GM11168 (cell line): ENCODE results near the gene IVNS1ABP.
"Not testable (repeated sequence)": the region's sequence is repeated elsewhere in the genome, so short reads cannot be mapped to it uniquely, and the experiment has no call there.

Source experiments
- in situ Hi-C: fragments of 300-500 bp; cut with MboI; formaldehyde crosslinking; loops from one replicate; pipeline ENCODE4 v1.12.0; 2022; ENCODE audit warnings: low sequenced_read_pairs; ENCODE audit not compliant: unreplicated experiment

Gene IVNS1ABP

DNA sequence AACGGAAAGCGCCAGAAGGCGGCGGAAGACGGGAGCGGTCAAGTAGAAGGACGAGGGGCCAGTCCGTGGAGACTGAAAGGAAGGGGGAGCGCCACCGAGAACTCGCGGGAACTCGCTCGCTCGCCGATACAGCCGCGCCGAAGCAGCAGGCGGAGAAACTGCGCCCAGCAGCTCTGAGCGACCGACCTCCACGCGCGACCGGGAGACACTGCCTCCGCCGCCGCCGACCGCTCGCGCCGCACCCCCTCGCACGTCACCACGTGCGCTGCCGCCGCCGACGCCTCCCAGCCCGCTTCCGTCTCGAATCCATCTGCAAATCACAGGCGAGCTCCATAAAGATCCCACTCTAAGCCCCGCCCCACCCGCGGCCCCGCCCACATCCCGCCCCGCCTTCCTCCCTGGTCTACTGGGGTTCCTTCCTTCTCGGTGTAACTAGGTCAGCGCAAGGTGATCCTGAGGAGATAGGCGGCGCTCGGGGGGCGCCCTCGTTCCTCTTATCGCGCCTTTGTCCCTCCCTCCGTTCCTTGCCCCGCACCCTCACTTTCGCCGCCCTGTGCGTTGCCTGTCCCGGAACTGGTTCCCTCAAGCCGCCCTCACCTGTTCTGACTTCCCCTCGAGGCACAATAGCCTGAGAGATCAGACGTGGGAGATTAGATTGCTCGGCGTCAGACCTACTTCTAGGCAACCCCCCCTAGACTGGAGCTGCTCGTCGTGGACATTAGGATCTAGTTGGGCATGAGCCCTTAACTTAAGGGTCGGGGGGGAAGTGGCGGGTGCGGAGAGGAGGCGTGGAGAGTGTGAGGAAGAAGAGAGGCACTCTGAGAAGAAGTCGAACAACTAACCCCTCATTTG is at the start of gene IVNS1ABP:
Gene IVNS1ABP (minus strand): TSS at position 210 of the 852 bp plus-strand sequence. CDS start 7,750 bp downstream, outside the sequence.
- in situ Hi-C loops = loop anchor here (10.0 to 25.0 kb wide), 2 partner anchors 248 to 345 kb away; no protein-coding TSS in a partner anchor

DNA sequence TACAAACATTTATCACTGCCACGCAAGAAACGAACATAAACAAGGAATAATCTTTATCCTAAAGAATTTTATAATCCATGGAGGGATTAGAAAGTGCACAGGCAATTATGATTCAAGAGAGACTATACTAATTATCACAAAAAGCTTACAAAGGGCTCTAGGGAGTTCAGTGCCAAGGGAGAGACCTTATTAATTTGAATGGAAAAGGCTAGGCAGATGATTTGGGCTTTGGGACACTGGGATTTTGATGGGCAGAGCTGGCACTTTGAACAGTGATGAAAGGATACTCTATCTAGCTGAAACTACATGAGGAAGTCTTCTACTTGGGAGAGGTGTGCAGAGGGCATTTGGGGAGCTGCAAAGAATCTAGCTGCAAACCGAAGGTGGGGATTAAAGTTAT is 48.9 kb upstream of the IVNS1ABP start:
- in situ Hi-C loops = no loop called here

DNA sequence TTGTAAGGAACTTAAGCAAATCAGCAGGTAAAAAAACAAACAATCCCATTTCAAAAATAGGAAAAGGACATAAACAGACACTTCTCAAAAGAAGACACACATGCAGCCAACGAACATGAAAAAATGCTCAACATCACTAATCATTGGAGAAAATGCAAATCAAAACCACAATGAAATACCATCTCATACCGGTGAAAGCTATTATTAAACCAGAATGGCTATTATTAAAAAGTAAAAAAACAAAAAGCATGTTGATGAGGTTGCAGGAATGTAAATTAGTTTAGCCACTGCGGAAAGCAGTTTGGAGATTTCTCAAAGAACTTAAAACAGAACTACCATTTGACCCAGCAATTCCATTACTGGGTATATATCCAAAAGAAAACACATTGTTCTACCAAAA is 47.5 kb upstream of the IVNS1ABP start:
- in situ Hi-C loops = not testable (repeated sequence)

DNA sequence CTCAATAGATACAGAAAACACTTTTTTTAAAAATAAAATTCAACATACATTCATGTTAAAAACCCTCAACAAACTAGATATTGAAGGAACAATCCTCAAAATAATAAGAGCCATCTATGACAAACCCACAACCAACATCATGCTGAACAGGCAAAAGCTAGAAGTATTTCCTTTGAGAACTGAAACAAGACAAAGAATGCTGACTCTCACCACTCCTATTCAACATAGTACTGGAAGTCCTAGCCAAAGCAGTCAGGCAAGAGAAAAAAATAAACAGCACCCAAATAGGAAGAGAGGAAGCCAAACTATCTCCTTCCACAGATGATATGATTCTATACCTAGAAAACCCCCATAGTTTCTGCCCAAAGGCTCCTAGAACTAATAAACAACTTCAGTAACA is 46.2 kb upstream of the IVNS1ABP start:
- in situ Hi-C loops = no loop called here

DNA sequence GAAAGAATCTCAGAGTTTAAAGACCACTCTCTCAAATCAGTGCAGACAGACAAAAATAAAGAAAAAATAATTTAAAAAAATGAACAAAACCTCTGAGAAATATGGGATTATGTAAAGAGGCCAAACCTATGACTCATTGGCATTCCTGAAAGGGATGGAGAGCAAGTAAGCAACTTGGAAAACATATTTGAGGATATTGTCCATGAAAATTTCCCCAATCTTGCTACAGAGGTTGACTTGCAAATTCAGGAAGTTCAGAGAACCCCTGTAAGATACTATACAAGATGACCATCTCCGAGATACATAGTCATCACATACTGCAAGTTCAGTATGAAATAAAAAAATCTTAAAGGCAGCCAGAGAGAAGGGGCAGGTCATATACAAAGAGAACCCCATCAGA is 43.7 kb upstream of the IVNS1ABP start:
- in situ Hi-C loops = no loop called here

DNA sequence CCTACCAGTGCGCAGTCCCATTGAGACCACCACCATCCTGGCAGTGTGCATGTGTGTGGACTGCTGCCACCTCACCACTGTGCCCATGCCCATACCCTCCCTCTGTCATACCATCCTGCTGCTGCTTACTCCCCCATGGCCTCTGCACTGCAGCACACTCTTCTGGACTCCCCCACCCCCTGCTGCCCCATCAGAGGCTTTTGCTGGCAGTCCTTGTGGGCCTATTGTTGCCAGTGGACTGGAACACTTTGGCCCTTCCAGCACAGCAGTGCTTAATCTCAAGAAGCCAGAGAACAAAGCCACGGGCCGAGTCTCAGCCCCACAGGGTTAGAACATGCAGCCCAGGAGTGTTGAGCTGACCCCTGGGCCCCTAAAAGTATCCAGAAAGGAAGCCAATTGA is 41.9 kb upstream of the IVNS1ABP start:
- in situ Hi-C loops = no loop called here

DNA sequence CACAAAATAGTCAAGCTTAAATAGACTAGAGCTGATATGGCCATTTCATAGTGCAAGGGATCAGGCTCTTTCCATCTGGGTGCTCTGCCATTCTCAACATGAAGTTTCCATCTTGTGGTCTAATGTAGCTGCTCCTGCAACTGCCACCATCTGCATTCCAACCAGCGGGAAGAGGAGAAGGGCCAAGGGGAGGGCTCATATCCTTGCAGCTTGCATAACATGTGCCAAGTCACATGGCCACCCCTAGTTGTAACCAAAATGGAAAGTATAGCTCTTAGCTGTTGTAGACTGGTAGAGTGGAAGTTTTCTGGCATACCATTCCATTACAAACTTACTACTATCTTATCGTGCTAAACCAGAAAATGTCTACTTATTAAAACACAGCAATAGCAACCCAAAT is 38.9 kb upstream of the IVNS1ABP start:
- in situ Hi-C loops = no loop called here

DNA sequence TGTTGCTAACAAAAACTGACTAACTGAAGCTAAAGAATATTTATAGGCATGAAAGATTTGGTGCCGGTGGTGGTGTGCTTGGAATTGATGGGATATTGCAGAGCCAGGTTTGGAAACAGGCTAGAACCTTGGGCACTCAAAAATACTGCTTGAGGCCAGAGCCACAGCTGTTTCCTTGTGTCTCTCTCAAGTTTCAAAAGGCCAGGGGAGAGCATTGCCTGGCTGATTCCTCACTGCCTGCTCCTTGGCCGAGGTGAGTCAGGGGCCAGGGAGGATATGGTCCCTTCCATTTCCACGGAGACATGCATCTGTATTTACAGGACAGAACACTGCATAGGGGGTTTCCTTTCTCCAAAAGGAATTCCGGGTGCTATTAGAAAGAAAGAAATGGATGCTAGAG is 36.1 kb upstream of the IVNS1ABP start:
- in situ Hi-C loops = no loop called here

DNA sequence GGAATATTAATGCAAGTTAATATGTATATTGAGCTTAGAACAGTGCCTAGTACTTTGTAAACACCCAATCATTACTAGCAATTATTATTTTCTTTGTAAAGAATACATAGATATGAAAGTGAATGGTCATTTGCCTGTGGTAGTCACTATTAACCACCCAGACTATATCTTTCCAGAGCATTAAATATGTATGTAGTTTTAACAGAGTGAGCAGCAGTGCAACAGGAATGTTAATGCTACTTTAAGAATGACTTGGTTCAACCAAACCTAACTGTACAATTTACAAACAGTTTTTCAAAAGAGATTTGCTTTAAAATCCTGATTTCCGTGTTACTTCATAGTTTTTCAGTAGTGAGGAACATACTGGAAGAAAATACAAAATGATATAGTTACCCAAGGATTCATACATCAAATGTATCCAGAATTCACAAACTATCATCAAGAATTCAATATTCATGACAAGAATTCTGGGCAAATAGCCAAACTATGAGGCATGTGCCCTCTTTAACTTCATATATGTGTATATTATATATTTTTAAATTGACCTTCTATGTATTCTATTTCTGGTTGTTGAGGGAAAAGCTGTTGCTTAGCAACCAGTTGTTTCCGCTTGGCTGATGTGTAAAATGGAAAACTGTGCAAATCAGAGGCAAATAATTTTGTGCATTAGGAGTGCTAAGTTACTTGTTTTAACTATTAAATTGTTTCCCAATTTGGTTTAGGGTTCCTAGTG is 34.9 kb upstream of the IVNS1ABP start:
- in situ Hi-C loops = no loop called here

DNA sequence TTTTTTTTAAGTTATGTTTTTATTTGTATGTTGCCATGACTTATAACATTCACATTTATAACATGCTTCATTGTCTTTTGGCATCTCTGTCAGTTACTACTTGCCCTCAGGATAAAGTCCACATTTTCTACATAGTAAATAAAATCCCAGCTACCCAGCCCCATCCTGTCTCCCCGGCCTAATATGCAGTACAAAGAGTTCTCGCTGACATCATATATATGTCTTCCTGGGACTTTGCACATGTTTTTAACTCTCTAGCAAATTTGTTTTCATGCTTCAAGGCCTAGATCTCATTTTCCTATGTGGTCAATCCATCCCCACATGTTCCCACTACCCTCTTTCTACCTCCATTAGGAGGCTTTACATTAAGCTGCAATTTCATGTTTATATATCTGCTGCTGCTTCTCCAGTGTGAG is 33.0 kb upstream of the IVNS1ABP start:
- in situ Hi-C loops = no loop called here

DNA sequence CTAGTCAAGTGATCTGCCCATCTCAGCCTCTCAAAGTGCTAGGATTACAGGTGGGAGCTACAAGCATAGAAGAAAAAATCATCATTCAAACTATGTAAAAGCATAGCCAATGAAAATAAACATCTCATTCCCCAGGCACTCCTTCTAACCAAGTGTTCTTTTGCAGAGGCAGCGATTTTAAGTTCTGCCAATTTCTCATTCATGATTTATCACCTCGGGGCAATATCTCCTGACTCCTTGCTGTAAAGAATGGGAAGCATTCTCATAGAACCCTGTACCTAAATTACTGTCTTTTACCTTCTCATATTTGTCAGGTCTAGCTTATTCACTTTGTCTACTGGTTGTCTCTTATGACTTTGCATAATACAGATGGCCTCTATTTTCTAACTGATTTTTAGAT is 32.5 kb upstream of the IVNS1ABP start:
- in situ Hi-C loops = no loop called here

DNA sequence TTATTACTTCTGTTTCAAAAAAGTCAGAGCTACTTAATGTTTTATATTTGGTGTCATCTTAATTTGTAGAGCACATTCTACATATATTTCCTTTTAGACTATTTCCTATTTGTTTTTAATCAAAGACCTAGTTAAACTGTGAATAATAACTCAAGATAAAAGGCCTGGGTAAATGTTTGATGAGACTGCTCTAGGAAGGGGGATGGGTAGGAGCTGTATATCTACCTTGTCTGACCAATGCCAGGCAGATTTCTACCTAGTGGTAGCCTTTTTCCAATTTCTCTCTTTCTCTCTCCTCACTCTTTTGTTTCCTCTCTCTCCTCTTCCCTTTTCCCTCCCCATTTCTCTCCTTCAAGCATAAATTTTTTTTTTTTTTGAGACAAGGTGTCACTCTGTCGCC is 31.9 kb upstream of the IVNS1ABP start:
- in situ Hi-C loops = no loop called here

DNA sequence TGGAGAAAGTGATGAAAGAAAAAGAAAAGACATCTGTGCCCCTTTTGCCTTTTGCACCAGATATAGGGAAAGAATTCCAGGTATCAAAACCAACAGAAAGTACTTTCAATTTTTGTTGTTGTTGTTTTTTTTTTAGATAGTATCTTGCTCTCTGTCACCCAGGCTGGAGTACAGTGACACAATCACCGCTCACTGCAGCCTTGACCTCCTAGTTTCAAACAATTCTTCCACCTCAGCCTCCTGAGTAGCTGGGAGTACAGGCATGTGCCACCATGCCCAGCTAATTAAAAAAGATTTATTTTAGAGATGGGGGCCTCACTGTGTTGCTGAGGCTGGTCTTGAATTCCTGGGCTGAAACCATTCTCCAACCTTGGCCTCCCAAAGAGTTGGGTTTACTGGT is 31.3 kb upstream of the IVNS1ABP start:
- in situ Hi-C loops = no loop called here

DNA sequence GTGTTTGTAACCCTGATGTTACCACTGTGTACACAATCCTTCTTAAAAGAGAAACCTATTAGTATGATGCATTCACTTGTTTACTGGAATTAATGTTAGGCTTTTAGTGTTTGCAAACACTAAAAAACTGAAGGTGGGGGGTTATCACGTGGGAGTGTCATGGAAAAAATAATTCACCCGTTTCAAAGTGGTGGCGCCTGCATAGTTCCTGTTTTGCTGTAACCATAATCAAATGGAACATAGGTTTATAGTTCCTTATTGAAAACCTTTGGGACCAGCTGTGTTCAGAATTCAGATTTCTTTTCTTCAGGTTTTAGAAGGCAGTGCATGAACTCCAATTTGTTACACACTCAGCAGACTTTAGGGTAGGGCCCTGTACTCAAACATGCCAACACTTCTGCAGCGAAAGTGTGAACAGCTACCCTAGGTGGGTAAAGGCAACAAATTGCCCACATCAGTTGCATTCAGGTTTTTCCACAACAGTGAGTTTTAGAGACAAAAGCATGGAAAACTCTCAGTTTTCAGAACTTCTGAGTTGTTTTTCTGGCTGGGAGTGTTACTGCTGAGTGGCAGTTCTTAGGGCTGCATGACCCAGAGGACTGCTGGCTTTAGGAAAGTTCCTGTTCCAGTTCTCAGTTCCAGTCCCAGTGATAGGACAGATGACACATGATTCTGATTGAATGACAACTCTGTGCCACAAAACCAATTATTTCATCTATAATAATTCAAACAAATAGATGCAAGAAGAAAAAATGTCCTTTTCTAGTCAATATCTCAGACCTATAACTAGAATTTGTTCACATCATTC is 29.1 kb upstream of the IVNS1ABP start:
- in situ Hi-C loops = no loop called here

DNA sequence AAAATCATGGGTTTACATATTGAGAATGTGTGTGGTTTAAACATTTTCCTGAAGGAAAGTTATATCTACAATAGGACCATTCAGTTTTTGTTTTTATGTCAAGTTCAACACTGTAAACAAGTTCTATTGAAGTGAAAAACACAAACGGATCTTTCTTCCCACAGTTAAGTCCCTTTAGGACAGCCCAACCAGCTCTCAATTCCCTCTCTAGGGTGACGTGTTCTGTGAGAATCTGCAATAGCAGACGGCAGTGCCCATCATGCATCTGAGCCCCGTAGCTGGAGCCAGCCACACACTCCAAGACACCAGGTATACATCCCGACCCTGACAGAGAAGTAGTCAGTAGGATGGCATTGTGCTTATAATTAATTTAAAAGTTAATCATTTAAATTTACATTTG is 26.3 kb upstream of the IVNS1ABP start:
- in situ Hi-C loops = no loop called here

DNA sequence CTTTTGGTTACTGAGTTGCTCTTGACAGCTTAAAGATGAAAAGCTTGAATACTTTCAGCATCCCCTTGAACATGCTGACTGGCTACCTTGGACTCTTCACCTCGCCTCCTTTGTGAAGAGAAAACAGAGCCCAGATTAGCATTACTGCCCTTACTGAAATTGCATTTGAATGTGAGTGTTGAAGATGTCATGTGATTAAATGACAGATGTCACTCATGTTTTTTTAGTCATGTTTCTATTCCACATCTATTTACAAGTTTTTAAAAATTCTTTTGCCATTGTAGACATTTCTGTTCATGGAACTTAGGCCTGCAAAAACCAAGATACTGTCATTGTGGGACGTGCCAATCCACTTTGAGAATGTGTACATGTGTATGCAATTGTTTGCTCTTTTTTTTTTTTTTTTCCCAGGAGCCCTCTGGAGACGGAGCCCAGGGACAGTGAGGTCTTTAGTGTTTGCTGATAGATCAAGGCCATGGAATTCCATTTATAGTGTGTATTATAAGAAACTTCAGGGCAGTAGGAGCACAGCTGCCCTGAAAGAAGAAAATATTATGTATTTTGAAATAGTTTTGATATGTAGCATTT is 25.7 kb upstream of the IVNS1ABP start:
- in situ Hi-C loops = no loop called here

DNA sequence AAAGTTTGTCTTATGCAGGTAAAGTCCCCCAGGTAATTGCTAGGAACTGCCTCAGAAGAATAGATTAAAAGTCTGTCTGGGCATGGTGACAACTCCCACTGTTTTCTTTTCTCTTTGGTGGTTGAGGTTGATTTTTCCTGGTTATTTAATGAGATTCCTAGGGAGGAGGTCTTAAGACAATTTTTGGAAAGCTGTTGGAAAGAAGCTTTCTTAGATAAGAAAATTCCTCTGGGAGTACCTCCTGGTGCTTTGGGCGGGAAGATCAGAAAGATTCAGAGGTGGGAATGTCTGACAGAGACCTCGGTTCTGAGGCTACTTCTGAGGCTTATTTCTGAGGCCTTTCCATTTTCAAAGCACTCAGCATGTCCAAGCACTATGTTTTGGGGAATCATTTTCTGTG is 25.0 kb upstream of the IVNS1ABP start:
- in situ Hi-C loops = no loop called here

DNA sequence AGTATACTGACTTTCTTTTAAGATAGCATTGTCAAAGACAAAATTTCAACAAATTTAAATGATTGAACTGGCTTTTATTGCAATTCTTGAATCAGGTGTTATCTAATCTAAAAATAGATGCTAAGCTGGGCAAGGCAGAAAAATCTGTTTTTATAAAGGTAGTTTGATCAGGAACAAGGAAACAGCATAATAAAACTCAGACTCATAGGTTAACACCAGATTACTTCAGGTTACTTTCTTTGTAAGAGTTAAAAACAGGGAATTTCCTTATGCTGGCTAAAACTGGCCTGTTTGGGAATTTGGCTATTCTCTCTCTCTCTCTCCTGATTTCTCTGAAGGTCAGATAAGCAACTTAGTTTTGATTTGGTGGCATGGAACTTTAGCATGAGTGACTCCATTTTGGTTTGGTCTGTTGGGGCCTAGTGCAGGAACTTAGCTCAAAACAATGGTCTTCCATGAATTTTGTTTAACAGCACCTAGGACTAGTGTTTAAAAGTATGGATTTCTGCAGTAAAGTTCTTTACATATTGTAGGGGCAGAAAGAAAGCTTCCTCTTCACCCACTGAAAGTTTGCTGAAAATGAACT is 24.2 kb upstream of the IVNS1ABP start:
- in situ Hi-C loops = no loop called here

DNA sequence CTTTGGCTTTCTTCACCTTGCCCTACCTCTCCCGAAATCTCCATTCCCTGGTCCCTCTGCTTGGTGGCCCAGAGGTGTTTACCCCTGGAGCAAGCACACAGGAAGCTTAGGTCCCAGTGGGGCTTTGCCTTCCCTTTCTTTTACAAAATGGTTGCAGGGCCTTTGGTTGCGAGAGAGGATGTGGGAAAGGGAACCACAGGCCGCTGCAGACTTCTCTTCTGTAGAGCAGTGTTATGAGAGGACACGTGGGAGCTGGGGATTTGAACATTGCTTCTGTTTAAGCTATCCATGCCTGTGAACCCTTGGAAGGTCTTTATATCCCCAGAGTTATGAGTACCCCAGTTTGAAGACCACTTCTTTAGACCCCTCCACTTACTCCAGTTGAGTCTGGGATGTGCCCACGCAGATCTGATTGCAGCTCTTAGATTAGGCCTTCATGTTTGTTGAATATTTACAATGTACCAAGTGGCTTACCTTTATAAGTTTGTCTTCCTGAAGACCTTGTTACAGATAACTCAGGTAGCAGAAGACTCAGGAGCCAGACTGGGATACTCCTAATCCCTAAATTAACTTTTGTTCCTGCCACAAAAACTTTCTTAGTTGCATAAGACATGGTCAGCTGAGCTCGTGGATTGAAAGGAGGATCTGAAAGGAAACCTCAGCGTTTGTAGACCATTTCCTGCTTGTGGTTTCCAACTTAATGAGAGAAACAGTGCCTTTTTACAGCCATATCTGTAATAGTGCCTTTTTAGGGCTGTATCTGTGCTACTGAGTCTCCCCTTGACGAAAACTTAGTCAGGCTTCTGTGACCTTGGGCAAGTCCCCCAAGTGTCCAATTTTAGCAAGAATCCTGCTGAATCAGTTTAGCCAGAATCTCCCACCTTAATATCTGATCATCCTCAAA is 21.9 kb upstream of the IVNS1ABP start:
- in situ Hi-C loops = no loop called here
